ENCODE measurements around the gene TBC1D5.
A peak's percentile ranks its signal among the peaks of the same experiment; 100 is the strongest.
"Not testable (repeated sequence)": the region's sequence is repeated elsewhere in the genome, so short reads cannot be mapped to it uniquely, and the experiment has no call there.

Gene TBC1D5

GRCh38 chr3:17151598-17152373 lies 590.6 kb downstream of the TBC1D5 start:
- DNase-seq, result peak; percentile 83

- no peak for DNase-seq
Measured at GRCh38 chr3:17149076-17149475, 593.4 kb downstream of the TBC1D5 start.

GRCh38 chr3:17144665-17144993 lies 597.8 kb downstream of the TBC1D5 start:
- DNase-seq, result no peak

- DNase-seq, result no peak
Measured at GRCh38 chr3:17143893-17144664, 598.4 kb downstream of the TBC1D5 start.

- DNase-seq, result no peak
Measured at GRCh38 chr3:17142516-17142915, 599.9 kb downstream of the TBC1D5 start.

GRCh38 chr3:17141699-17142098 lies 600.7 kb downstream of the TBC1D5 start:
- no peak for DNase-seq

GRCh38 chr3:17140670-17141505 lies 601.5 kb downstream of the TBC1D5 start:
- DNase-seq, result no peak

GRCh38 chr3:17138246-17139039 lies 604.0 kb downstream of the TBC1D5 start:
- no peak for DNase-seq

GRCh38 chr3:17137321-17137826 lies 605.1 kb downstream of the TBC1D5 start:
- DNase-seq, result no peak

- DNase-seq, result no peak
Measured at GRCh38 chr3:17136136-17136721, 606.2 kb downstream of the TBC1D5 start.

GRCh38 chr3:17135696-17136095 lies 606.7 kb downstream of the TBC1D5 start:
- no peak for DNase-seq

GRCh38 chr3:17133632-17134545 lies 608.5 kb downstream of the TBC1D5 start:
- no peak for DNase-seq

GRCh38 chr3:17132286-17133115 lies 609.9 kb downstream of the TBC1D5 start:
- no peak for DNase-seq

- DNase-seq, result no peak
Measured at GRCh38 chr3:17130956-17131355, 611.5 kb downstream of the TBC1D5 start.

GRCh38 chr3:17129556-17129955 lies 612.9 kb downstream of the TBC1D5 start:
- no peak for DNase-seq

GRCh38 chr3:17128671-17129070 lies 613.8 kb downstream of the TBC1D5 start:
- not testable (repeated sequence) for DNase-seq

- DNase-seq, result no peak
Measured at GRCh38 chr3:17125738-17126442, 616.5 kb downstream of the TBC1D5 start.

- no peak for DNase-seq
Measured at GRCh38 chr3:17122758-17123157, 619.7 kb downstream of the TBC1D5 start.

GRCh38 chr3:17121336-17121735 lies 621.1 kb downstream of the TBC1D5 start:
- DNase-seq, result no peak

Measured in CD4-positive, alpha-beta T cell treated with Interleukin-17A for 1 hour (primary cell).